NCI-H1092 treated with DMSO at 0.1 percent for 48 hours (cell line): Measurements from ENCODE around the gene MAGI2.

Experiments used
- DNase-seq: peaks from one replicate; lab custom pipeline; 2025; lab: John Stamatoyannopoulos, UW

The MAGI2 gene

GRCh38 chr7:79301419-79301818 lies 152.0 kb downstream of the MAGI2 start:
- no peak for DNase-seq

GRCh38 chr7:79300573-79300972 lies 152.9 kb downstream of the MAGI2 start:
- DNase-seq, result no peak

DNA sequence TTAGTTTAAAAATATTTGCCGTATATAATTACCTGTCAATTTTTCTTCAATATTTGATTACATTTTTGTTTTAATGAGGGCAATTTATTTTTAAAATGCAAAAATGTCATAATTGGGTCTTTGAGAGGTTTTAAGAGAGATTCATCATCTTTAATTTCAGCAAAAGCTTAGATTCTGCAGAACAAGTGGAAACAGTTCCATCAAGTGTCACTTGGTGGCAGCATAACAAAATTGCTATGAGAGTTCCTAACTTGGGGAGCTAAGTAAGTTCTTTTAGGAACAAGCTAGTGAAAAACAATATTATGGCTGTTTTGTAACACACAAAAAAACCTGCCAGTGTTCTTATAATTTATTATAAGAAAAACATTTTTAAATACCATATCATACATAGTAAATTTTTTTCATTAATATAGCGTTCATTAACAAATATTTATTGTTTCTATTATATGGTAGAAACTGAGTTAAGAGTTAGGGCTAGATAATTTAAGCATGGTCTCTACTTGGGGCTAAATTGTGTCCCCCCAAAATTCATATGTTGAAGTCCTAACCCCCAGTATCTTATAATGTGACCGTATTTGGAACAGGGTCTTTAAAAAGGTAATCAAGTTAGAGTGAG lies 155.2 kb downstream of the MAGI2 start:
- DNase-seq, result no peak

DNA sequence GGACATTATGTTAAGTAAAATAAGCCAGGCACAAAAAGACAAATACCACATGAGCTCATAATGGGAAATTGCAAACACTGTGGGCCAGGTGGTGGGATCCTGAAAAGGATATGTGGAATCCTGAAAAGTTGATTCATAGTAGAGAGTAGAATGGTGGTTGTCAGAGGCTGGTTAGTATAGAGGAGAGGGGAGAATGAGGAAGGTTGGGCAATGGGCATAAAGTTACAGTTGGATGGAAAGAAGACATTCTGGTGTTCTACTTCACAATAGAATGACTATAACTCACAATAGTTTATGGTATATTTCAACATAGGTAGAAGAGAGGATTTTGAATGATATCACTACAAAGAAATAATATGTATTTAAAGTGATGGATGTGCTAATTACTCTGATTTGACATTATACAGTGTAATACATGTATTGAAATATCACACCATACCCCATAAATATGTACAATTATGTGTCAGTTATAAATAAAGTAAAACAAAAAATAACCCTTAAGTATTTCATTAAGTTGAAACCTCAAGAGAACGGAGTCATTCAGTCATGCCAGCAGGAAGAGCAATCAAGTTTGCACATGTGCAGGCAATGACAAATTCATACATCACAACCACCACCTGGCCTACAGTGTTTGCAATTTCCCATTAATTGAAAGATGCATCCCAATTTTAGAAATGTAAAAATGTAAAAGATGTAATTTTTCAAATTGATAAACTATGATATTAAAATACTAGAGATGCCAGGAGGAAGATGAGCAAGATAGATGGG lies 156.7 kb downstream of the MAGI2 start:
- no peak for DNase-seq

DNA sequence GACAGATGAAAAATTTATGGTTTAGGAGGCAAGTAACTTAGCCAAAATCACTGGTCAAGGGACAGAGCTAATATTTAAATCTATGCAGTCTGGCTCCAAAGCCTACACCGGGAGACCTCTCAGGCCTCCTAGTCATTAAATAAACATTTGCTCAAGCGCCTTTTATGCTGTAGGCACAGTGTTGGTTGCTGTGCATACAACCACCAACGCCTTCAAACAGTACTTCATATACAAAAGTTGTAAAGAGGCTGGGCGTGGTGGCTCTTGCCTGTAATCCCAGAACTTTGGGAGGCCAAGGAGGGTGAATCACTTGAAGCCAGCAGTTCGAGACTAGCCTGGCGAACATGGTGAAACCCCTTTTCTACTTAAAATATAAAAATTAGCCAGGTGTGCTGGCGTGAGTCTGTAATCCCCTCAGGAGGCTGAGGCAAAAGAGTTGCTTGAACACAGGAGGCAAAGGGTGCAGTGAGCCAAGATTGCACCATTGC lies 159.8 kb downstream of the MAGI2 start:
- DNase-seq, result peak; percentile 27

- no peak for DNase-seq
These were observed 160.6 kb downstream of the MAGI2 start for GRCh38 chr7:79292834-79293233.

DNA sequence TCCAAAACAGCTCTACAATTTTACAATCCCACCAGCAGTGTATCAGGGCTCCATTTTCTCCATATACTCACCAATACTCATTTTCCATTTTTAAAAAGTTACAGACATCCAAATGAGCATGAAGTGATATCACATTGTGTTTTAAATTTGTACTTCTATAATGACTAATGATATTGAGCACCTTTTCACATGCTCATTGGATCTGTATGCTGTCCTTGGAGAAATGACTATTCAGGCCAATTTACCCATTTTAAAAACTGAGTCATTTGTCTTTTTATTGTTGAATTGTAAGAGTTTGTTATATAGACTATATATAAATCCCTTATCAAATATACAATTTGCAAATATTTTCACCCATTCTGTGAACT lies 162.0 kb downstream of the MAGI2 start:
- no peak for DNase-seq

DNA sequence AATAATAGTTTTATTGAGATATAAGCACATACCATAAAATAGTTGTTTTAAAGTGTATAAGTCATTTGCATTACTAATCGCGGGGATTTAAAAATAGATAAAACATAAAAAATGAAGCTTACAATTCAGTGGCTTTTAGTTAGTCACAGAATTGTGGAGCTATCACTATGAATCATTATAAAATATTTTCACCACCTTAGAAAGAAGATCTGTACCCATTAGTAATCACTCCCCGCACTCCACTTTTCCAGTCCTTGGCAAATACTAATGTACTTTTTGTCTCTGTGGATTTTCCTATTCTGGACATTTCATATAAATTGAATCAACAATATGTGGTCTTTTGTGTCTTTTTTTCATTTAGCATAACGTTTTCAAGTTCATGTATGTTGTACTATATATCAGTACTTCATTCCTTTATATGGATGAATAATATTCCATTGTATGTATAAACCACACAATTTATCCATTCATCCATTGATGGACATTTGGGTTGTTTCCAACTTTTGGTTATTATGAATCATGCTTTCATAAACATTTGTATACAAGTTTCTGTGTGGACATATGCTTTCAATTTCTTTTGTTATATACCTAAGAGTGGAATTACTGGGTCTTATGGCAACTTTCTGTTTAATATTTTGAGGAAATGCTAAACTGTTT lies 162.5 kb downstream of the MAGI2 start:
- DNase-seq, result no peak

GRCh38 chr7:79290398-79290797 lies 163.1 kb downstream of the MAGI2 start:
- DNase-seq, result no peak

- no peak for DNase-seq
These were observed 164.8 kb downstream of the MAGI2 start for GRCh38 chr7:79288655-79289054.

DNA sequence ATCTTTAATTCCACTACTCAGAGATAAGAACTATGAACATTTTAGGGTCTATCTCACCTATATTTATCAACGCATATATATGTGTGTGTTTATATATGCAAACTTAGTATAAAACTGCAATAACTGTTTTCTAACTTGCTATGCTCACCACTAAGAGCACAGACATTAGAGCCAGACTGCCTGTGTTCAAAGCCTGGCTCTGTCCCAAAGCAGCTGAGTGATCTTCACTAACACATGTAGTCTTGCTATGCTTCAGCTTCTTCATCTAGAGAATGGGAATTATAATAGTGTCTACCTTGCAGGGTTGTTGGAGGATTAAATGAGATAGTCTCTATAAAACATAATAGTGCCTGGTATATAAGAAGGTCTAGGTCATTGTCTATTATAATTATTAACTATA lies 165.5 kb downstream of the MAGI2 start:
- DNase-seq, result no peak

- no peak for DNase-seq
These were observed 167.3 kb downstream of the MAGI2 start for GRCh38 chr7:79286181-79286580.

- no peak for DNase-seq
These were observed 167.7 kb downstream of the MAGI2 start for GRCh38 chr7:79285756-79286155.

DNA sequence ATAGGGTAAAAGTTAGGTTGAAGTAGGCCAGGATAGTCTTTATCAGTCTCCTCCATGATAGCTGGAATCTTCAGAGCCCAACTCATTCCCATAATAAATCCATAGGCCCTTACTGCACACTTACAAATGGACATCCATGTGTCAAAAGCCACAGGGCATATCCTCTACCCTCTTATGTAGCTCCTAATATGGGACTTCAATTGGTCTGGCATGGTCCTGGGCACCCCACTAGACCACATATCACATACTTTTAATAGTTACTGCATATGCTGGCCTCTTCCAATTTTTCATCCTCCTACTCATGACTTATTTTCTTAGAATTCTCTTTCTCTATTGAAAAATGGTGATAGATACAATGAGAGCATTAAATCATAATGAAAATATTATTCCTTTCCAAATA lies 169.3 kb downstream of the MAGI2 start:
- DNase-seq, result no peak

GRCh38 chr7:79282882-79283602 lies 170.4 kb downstream of the MAGI2 start:
- DNase-seq, result no peak

- peak; percentile 57 for DNase-seq
These were observed 171.3 kb downstream of the MAGI2 start for GRCh38 chr7:79282070-79282694.

DNA sequence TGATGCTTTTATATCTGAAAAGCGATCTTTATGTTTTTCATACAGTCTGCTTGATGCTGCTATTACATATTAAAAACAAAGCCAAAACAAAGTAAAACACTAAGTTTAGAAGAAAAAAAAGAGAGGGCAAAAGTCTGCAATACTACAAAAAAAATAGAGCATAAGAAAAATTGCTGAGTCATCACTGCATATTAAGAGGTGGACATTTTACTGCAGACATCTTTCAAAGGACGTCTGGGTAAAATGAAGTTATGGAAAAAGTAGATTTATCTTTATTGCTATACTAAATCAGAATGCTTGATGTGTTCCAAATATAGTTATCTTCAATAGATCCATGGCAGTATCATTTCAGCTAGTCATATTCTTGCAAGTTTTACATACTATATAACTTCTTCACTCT lies 172.0 kb downstream of the MAGI2 start:
- no peak for DNase-seq

- no peak for DNase-seq
These were observed 180.5 kb downstream of the MAGI2 start for GRCh38 chr7:79272938-79273337.

DNA sequence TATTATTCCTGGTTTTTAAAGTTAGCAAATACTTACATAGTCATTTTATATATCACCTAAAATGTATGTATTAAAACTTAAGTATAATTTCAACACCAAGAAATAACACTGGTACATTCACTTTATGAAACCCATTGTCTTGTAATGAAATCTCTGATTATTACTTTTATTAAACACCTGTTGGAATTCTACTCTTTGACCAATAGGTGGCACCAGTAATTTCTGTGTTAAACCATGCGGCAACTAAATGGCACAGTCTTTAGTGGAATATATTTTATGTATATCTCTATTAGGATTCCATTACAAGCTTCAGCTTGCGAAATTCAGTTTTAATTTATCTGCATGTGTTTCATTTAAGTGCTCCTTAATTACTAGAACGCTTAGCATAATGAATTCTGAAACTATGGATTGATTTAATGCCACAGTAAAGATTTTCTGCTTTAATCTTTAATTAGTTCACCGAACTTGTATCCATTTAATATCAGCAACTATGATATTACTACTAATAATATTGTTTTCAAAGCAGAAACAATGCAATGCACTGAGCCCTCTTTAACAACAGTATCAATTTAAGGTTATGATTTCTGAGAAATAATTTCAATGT lies 181.3 kb downstream of the MAGI2 start:
- peak; percentile 67 for DNase-seq

GRCh38 chr7:79268730-79269129 lies 184.7 kb downstream of the MAGI2 start:
- no peak for DNase-seq

DNA sequence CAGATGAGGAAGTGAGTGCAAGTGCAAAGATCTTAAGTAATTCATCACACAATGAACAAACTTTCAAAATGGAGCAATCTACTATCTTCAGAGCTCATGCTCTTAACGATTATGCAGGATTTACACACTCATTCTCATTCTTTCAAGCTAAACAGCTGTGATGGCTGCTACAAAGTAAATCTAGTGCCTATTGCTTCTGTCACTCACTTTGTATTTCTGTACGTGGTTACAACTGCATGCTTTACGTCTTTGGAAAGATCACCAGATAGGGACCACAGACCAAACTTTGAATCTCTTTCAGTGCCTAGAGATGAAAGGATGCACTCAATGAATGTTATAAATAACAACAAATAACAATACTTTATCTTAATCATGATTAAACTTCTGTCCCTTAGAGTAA lies 194.6 kb downstream of the MAGI2 start:
- no peak for DNase-seq

GRCh38 chr7:79257959-79258358 lies 195.5 kb downstream of the MAGI2 start:
- DNase-seq, result no peak
